ENCODE measurements around the gene AURKA.
A peak's percentile ranks its signal among the peaks of the same experiment; 100 is the strongest.
"Not testable (repeated sequence)": the region's sequence is repeated elsewhere in the genome, so short reads cannot be mapped to it uniquely, and the experiment has no call there.

AURKA gene

DNA sequence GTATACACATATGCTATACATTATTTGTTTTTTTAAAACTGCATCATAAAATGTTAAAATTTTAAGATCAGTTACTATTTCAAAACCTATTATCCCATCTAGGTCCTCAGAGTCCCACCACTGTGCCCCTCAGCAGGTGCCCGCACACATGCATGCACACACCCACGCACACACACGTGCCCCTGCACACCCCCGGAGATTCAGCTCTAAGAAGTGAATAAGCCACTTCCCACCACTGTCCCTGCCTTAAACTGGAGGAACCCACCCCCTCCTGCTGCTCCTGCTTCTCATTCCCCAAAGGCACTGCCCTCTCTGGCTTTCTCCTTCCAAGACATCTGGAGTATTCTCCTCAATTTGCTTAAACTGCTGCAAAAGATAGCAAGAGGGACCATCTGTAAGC is 38.7 kb downstream of the AURKA start:
- DNase-seq = no peak

DNA sequence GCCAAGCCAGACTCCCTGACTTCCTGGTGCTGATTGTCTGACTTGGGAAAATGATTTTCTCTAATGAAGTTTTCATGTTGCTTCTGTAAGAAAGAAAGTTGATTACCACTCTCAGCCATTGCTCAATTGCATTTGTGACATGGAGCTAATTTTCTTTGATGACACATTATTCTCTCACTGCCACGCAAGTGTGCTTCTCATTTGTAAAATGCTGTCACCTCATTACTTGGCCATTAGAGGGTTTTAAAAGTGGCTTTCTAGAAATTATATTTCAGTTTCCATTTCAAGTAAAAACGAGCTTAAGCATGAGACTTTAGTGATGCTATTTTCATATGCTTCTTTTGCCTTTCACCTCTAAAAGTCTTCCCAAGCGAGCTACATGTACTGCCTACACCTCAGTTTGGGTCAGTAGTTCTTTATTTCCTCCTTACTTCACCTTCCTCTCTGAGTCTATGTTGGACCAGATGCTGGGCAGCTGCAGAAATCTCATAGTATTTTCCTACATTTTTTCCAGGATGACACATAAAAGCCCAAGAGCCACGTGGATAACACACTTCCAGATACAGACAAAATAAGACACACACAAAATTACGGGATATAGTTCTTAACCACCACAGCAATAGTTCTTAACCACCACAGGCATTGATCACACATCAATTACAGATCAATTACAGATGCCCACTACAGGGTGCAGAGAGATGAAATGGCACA is 39.5 kb downstream of the AURKA start:
- no peak for DNase-seq

DNA sequence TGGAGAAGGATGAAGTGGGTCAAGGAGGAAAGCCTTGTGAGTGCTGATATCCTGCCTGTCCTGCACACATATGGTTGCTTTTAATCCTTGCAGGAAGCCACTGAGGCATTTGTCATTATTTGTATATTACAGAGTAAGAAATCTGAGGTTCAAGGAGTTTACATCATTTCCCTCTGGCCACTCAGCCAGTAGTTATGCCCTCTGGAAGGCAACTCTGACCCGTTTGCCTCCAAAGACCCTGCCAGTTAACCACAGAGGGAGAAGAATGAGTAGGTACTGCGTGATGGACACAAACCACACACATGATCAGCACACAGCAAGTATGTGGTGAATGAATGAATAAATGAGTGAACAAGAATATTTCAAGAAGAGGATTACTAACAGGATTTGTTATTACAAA is 41.2 kb downstream of the AURKA start:
- DNase-seq = no peak

DNA sequence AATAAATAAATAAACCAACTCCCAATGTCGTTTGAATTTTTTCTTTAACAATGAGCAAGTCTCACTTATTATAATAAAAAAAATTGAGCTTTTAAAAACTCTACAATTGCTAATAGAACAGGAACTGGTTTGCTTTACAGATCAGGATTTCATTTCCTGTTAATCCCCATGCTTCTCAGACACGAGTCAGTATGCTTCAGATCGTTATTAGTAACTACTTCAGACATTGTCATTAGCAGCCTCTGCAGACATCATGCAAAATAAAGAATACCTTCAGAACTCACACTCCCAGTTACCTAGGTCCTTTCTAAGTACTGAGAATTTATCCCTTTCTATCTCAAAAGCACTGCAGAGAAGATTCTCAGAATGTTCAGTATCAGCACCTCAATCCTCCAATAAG is 43.3 kb downstream of the AURKA start:
- no peak for DNase-seq

DNA sequence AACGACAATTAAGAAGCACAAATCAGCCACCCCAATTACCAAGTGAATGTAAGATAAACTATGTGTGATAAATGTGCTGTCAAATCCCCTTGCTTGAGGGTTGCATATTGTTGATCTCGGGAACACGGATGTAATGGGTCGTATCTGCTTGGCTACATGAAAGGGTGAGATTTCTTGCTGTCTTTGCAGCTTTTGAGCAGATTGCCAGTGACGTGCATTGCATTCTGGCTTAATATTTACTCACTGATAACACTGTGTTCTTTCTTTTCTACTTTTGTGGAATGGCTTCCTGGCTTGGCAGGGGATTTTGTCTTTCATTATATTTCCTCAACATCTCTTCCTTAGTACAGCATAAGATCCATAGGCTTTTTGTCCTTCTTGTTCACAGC is 43.7 kb downstream of the AURKA start:
- no peak for DNase-seq

DNA sequence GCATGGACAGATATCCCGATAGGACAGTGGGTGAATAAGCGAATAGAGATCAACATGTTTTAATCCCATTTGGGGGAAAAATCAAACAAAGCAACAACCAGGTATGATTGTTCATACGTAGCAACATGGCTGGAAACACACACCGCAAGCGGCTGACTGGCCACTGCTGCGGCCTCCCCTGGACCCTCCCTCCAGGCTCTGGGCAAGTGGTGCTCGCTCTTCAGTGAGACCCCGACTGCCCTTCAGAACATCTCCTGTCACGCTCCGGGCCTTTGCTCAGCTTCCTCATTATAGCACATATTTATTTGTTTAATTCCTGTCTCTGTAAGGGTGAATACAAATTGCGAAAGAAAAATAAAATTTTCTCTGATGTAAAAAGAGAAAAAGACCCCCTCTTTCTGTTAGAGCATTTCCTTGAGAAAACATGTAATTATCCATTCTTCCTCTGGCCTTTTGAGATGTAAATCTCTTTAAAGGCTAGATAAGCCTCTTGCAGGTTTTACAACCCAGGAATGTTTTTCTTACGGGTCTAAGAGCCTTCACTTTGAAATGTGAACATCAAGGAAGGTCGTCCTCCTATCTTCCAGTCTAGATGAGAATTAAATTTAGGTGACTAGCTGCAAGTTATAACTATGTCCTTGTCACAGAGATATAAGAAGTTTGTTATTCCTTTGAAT is 44.2 kb downstream of the AURKA start:
- DNase-seq = no peak

DNA sequence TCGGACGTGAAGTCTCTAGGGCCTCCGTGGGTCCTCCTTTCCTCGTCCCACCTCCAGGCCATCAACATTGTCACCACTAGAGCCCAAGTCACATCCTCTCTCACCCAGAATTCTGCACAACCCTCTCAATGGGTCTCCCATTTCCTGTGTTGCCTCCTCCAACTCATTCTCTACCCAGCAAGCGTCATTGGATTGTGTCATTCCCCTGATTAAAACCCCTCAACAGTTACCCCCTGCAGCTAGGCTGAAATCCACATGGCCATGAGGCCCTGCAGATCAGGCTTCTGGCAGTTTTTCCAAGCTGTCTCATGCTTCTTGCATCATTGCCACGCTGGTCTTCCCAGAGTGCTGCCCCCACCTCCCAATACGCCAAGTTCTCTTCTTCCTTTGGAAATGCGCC is 46.1 kb downstream of the AURKA start:
- DNase-seq = no peak

DNA sequence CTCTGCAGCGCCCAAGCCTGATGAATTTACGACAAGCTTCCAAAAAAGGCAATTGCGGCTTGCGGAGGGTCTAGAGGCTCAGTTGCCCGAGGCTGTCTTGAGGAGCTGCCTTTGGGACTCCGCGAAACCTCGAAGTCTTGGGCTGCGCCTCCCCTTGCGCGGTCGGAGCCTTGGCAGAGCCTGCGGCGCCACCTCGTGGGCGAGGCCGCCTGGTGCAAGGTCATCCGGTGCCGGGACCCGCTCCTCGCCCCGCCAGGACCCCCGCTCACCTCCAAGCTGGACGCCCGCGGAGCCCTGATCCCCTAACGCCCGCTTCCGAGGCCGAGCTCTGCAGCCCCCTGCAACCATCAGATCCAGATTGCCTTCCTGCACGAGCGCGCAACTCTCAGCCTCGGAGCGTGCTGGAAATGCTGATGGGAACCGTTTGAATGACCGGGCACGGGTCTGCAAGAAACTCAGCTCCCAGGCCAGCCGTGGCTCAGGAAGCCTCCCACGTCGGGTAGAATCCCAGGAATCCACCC is 48.1 kb downstream of the AURKA start:
- DNase-seq = peak; percentile 65

DNA sequence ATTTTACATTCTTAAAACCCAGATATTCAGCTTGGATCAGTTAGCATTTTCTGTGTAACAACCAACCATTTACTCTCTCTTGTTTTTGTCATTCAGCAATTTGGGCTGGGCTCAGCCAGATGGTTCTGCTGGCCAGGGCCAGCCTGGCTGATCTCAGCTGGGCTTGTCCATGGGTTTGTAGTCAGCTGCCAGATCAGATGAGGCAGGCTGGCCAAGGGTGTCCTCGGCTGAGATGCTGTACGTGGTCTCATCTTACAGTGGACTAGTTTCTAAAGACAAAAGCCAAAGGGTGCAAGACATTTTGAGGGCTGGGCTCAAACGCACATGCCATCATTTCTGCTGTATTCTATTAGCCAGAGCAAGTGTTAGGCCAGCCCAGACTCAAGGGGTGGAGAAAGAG is 49.2 kb downstream of the AURKA start:
- no peak for DNase-seq

DNA sequence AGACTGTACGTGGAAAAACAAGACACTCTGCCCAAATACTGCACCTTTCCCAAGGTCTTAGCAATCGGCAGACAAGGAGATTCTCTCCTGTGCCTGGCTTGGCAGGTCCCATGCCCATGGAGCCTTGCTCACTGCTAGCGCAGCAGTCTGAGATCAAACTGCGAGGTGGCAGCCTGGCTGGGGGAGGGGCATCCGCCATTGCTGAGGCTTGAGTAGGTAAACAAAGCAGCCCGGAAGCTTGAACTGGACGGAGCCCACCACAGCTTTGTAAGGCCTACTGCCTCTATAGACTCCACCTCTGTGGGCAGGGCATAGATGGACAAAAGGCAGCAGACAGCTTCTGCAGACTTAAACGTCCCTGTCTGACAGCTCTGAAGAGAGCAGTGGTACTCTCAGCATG is 55.3 kb downstream of the AURKA start:
- DNase-seq = not testable (repeated sequence)

DNA sequence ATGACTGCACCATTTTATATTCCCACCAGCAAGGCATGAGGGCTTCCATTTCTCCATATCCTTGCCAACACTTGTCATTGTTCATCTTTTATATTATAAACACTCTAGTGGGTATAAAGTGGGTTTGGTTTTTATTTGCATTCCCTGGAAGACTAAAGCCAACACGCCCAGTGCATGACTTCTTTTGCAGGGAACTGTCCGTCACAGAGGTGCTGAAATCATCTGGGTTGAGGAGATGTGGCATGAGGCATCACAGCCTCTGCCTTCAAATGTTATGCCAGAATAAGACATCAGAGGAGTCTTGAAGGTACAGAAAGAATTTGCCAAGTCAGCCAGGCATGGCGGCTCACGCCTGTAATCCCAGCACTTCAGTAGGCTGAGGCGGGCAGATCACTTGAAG is 63.2 kb downstream of the AURKA start:
- DNase-seq = no peak

DNA sequence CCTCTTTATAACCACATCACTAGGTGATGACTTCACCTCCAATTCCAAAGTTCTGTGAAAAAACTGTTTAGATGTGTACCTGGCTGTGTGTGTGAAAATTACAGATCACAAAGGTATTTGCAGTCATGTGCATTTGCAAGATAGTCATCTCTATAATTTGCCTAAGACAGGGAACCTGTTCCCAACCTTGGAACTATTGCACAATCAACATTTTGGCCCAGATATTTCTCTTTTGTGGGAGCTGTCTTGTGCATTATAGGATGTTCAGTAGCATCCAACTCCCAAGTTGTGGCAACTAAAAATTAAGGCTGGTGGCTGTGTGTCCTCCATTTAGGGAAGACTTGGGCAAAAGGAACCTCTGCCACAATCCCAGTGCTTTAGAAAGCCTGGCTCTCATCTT is 67.2 kb downstream of the AURKA start:
- DNase-seq = no peak

DNA sequence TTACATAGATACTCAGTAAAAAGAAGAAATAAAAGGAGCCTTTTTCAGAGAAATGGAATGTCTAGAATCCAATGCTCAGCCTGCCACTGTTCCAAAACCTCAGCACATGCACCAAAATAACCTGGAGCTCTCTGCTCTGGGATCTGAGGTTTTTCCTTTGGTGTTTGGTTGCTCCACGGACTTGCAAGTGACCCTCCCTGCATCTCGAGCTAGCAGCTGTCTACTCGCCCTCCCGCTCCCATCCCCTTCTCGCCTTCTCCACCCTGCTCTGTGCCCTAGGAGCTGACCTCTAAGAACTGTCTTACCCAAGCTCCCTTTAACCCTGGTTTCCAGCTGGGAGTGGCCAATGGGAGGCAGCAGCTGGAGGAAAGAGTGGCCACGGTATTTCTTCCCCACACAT is 68.4 kb downstream of the AURKA start:
- no peak for DNase-seq

DNA sequence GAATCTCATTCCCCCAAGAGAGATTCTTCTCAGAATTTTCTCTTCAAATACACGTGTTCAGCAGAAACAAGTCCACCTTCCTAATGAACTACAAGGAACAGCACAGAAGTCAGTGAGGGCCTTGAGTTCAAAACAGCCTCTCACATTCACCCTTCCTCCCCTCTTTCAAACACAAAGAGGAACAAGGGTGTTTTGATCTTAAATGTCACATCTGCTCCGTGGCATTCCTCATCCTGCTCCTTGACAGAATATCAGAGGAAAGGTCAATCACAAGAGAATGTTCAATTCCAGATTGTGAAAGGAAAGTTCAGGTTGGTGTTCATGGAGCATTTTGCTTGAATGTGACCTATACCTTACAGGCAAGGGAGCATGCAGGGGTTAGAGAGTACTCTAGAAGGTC is 68.8 kb downstream of the AURKA start:
- no peak for DNase-seq

DNA sequence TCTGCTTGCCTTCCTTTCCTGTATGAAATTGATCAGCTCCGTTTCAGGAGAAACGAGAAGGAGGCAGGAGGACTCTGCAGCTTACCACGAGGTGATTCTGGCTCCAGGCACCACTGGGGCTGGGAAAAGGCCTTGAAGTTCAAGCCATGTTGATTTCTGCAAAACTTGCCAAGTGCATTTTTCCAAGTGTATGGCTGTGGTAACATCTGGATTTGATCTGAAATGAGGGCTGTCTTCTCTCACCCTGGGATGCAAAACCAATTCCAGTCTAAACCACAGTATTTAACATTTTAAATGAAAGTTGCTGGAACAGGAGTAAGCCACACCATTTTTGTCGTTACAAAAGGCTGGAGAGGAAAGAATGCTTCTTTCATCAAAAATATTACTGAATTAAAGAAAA is 69.3 kb downstream of the AURKA start:
- no peak for DNase-seq
